ENCODE data around the gene HEATR5A.
"Not testable (repeated sequence)": the region's sequence is repeated elsewhere in the genome, so short reads cannot be mapped to it uniquely, and the experiment has no call there.

The HEATR5A gene

DNA sequence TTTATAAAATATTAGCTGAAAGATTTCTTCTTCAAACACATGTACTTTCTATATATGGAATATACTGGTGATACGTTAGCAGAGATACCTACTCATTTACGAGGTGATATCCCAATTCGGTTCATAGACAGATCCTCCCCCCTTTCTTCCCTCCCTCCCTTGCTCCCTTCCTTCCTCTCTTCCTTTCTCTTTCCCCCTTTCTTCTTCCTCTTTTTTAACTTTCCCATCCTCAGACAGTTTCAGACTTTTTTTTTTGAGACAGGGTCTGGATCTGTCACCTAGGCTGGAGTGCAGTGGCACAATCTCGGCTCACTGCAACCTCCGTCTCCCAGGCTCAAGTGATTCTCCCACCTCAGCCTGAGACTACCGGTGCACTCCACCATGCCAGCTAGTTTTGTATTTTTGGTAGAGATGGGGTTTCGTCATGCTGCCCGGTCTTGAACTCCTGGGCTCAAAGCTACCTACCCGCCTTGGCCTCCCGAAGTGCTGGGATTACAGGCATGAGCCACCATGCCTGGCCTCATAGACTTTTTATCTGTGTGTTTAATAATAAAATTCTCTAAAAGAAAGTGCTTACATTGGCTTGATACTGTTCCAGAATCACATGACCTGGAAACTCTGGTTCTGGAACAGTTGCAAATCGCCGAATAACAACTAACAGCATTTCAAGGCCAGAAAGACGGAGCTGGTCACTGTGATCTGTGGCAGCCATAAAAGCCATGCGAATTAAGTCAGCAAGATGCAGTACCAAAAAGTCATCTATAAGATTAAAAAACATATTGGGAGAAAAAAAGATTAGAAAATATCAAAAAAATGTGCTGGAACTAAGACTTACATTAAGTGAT, 99.2 kb downstream of the HEATR5A start:
- DNase-seq: no peak

- no peak for DNase-seq
Measured at GRCh38 chr14:31320216-31320615, 100.1 kb downstream of the HEATR5A start.

- no peak for DNase-seq
Measured at GRCh38 chr14:31319701-31320100, 100.6 kb downstream of the HEATR5A start.

DNA sequence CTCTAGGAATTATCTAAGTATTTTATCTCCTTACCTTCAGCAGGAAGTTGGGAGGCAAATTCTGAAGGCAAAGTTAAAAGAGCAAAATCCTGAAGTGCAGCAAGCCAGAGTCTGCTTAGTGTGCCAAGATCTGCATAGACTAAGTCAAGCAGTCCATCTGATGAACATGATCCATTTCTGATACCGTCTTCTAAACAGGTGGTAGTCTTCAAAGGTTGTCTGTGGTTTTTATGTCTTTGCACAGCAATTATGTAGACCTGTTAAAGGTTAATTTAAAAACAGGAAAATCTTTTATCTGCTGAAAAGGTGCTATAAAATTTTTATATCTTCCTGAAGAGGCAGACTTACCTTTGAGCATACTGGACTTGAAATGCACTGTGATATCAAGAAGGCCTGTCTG, 107.4 kb downstream of the HEATR5A start:
- DNase-seq: no peak

- not testable (repeated sequence) for DNase-seq
Measured at GRCh38 chr14:31312370-31312769, 108.0 kb downstream of the HEATR5A start.

GRCh38 chr14:31307618-31308017, 112.7 kb downstream of the HEATR5A start:
- no peak for DNase-seq

DNA sequence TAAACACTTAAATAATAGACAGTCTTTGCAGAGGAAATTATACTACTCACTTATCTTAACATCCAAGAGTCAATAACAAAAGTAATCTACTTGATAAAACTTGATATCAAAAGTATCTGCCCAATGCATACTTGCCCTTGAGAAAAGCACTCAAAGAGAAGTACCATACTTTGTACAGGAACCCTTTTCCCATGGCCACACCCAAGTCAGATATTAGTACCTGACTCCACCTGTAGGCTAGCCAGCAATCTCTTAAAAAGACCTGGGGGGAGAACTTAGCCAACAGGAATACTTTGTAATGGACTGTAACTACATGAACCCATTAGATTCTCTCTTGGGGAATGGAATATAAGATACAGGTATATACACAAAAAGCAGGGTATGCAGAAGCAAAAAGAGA, 113.2 kb downstream of the HEATR5A start:
- no peak for DNase-seq

DNA sequence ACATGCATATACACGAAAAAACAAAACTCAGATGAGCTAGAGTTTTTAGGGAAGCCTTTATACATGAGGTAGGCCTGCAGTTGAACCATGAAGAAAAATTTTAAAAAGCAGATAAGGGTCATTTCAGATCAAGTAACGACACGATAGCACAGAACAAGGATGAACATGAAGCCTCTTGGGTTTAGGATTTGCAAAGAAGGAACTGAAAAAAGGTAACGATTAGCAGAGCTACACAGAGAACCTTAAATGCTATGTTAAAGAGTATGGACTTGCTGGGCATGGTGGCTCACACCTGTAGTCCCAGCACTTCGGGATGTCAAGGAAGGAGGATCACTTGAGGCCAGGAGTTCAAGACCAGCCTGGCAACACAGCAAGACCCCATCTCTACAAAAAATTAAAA, 116.7 kb downstream of the HEATR5A start:
- no peak for DNase-seq

GRCh38 chr14:31300883-31301282, 119.5 kb downstream of the HEATR5A start:
- DNase-seq: no peak

GRCh38 chr14:31300296-31300695, 120.1 kb downstream of the HEATR5A start:
- DNase-seq: no peak

DNA sequence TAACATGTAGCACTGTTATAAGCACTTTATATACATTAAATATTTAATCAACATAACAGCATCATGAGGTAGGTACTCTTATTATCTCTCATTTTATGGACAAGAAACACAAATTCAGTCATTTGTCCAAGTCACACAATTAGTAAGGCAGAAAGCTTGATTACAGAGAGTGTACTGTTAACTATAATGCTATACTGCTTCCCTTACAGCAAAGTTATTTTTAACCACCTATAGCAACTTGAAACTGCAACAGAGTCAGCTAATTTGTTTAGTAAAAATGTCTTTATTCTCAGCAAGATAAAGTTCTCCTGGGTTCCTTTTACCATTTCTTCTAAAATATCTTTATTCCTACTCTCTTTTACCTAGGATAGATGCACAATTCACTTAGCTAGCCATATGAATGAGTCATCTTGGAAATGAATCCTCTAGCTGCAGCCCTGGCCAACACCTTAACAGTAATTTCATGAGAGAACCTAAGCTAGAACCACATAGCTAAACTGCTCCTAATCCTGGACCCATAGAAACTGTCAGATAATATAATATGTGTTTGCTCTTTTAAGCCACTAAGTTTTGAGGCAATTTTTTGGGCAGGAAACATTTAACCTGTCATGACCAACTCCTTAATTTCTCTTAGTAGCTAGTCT, 122.5 kb downstream of the HEATR5A start:
- DNase-seq: peak; percentile 7

DNA sequence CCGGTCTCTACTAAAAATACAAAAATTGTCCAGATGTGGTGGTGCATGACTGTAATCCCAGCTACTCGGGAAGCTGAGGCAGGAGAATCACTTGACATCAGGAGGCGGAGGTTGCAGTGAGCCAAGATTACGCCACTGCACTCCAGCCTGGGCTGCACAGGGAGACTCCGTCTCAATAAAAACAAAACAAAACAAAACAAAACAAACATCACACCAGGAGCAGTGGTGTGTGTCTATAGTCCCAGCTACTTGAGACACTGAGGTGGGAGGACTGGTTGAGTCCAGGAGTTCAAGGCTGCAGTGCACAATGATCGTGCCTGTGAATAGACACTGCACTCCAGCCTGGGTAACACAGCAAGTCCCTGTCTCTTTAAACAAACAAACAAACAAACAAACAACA, 123.2 kb downstream of the HEATR5A start:
- DNase-seq: no peak

- no peak for DNase-seq
Measured at GRCh38 chr14:31294746-31295405, 125.5 kb downstream of the HEATR5A start.

GRCh38 chr14:31292937-31293616, 127.3 kb downstream of the HEATR5A start:
- DNase-seq: no peak

- no peak for DNase-seq
Measured at GRCh38 chr14:31291210-31291609, 129.1 kb downstream of the HEATR5A start.

DNA sequence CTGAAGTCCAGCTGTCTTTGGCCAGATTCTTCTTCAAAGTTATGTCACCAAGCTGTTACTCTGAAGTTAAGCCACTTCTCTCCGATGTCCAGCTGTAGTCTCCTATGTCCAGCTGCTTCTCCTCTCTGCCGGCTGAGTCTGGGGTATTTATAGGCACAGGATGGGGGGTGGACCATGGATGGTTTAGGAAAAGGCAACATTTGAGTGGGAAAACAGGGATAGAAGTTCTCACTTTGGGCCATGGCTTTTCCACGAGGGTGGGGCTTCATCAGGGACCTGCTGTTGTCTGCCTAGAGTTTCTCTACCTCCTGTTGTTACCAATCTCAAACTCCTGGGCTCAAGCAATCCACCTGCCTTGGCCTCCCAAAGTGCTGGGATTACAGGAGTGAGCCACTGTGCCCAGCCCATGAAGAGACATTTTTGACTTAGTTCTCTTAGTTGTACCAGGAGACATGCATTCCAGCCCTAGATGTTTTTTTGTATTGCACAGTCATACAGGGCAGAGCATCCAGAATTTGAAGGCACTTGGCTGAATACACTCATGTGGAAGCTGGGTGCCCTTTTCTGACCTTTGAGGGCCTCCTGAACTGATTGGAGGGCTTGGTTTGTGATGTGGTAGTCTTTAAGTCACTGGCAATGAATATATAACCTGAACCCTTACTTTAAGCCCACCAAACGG, 132.9 kb downstream of the HEATR5A start:
- DNase-seq: no peak

GRCh38 chr14:31286456-31287293, 133.7 kb downstream of the HEATR5A start:
- DNase-seq: no peak

DNA sequence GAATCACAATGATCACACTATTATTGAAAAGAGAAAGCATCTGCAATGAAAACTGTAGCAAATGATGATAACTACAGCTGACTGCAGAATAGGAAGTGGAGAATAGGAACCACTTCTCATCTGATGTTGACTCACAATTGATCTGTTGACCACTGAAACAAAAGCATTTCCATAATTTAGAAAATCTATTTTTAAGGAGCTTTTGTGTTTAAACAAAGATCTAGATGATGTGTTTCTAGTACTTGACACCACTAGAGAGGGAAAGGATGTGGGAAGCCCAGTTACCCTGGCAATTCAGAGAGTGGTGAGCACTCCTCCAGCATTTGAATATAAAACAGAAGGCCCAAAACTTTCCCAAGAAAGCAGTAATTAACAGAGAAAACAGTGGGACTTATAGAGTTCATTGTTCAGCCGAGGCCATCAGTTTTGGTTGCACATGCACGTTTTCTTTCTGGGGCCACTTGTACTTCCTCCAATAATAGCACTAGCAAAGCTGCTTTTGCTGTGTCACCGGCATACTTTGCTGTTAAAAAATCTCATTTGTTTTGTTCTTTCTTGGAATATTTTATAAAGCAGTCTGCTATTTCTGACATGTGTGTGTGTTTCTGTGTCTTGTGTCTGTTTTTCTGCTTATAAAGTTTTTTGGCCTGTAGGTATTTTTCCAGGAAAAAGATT, 136.6 kb downstream of the HEATR5A start:
- no peak for DNase-seq

DNA sequence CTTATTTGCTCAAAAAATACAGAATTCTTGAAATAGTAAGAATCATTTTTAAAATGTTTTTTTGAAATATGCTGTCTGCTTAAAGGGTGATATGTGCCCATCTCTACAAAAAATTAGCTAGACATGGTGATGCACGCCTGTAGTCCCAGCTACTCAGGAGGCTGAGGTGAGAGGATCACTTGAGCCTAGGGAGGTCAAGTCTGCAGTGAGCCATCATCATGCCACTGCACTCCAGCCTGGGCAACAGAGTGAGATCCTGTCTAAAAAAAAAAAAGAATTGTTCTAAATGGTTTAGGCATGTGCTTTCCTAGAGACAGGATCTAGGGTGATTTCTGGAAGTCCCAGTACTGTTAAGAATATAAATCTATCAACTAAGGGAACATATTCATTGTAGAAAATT, 137.2 kb downstream of the HEATR5A start:
- no peak for DNase-seq

DNA sequence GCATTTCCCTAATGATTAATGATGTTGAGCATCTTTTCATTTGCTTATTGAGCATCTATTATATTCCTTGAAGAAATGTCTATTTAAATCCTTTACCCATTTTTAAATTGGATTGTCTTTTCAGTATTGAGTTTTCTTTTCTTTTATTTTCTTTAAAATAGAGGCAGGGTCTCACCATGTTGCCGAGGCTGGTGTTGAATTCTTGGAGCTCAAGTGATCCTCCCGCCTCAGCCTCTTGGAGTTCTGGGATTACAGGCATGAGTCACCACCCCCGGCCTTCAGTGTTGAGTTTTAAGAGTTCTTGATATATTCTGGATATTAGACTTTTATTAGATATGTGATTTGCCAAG, 139.5 kb downstream of the HEATR5A start:
- no peak for DNase-seq

DNA sequence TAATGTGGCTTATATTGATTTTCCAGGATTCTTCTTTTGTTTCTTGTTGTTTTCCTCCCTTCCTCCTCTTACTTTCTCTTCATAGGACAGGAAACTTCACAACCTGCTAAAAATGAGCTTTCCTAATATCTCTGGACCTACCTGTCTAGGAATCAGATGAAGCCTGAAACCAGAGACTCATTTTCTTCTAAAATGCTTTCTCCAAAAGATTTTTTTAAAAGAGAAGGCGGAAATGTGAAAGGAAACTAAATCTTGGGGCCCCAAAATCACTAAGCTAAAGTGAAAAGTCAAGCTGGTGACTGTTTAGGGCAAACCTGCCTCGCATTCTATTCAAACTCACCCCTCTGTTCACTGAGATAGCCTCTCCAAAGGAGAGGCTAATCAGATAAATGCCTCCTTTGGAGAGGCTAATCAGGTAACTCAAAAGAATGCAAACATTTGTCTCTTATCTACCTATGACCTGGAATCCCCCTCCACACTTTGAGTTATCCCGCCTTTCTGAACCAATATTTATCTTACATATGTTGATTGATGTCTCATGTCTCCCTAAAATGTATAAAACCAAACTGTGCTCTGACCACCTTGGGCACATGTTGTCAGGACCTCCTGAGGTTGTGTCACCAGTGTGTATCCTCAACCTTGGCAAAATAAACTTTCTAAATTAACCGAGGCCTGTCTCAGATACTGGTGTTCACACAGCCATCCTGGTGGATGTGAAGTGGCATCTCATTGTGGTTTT, 140.0 kb downstream of the HEATR5A start:
- DNase-seq: no peak

All from activated CD4-positive, alpha-beta T cell treated with anti-CD3 and anti-CD28 coated beads, Interleukin-10, Interleukin-2, amounts not matched to agents 100 ng/mL and 50 ng/mL, durations not matched to agents 16 hours and 8 hours (primary cell).